Measurements from ENCODE around the gene ELOF1. TPM values are rescaled to one million over a fixed set of nuclear protein-coding genes. Genes with fewer than 3 reads are reported as not detected.
"Not testable (repeated sequence)": the region's sequence is repeated elsewhere in the genome, so short reads cannot be mapped to it uniquely, and the experiment has no call there.

Gene ELOF1
- total RNA-seq, 1 experiment from 2014 or later = 44.7 TPM

DNA sequence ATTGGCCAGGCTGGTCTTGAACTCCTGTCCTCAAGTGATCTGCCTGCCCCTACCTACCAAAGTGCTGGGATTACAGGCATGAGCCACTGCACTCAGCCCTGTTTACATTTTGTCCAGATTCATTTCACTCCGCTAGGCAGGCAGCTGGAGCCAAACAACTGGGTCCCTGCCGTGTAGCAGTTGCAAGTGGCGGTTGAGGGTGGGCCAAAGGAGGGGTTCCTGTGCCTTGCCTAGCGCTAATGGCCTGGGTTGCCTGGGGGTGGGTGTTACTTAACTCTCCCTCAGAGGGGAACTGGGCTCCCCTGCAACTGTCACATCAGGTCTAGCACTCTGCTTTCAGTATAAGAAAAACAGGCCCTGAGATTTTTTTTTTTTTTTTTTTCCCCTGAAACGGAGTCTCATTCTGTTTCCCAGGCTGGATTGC, 11.0 kb upstream of the ELOF1 start:
- no peak for DNase-seq (ENCODE audit: low read depth)

DNA sequence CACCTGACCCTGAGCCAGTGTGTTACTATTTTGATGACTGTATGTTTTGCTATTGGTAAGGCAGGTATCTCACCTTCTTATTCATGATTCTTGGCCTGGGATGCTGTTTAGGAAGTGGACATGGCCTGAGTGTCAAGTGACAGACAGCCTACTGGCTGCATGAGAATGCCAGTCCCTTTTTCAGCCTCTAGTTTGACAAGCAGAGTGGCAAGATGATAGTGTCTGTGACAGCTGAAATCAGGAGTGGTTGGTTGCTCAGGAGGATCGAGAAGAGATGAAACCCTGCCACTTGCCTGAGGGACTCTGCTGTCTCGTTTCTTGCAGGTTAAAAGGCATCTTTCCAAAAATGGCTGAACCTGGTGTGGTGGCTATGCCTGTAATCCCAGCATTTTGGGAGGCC, 7.1 kb upstream of the ELOF1 start:
- DNase-seq (ENCODE audit: low read depth) = no peak

DNA sequence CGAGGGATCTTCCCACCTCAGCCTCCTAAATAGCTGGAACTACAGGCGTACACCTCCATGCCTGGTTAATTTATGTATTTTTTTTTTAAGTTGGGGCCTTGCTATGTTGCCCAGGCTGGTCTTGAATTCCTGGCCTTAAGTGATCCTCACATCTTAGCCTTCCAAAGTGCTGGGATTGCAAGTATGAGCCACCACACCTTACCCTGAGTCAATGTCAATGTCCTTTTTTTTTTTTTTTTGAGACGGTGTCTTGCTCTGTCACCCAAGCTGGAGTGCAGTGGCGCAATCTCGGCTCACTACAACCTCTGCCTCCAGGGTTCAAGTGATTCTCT, 6.6 kb upstream of the ELOF1 start:
- DNase-seq (ENCODE audit: low read depth) = not testable (repeated sequence)

DNA sequence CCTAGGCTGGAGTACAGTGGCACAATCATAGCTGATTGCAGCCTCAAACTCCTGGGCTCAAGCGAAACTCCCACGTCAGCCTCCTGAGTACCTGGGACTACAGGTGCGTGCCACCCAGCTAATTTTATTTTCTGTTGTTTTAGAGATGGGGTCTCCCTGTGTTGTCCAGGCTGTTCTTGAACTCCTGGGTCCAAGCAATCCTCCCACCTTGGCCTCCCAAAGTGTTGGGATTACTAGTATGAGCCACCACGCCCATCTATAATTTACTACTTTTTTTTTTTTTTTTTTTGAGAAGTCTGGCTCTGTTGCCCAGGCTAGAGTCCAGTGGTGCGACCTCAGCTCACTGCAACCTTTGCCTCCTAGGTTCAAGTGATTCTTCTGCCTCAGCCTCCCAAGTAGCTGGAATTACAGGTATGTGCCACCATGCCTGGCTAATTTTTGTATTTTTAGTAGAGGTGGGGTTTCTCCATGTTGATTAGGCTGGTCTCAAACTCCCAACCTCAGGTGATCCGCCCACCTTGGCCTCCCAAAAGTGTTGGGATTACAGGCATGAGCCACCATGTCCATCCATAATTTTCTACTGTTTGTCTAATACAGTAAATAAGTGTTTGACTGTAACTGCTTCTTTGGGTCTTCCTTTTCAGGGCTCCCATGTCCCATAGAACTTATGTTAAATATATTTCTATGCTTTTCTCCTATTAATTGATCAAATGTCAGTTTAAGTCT, 5.2 kb upstream of the ELOF1 start:
- DNase-seq (ENCODE audit: low read depth) = not testable (repeated sequence)

DNA sequence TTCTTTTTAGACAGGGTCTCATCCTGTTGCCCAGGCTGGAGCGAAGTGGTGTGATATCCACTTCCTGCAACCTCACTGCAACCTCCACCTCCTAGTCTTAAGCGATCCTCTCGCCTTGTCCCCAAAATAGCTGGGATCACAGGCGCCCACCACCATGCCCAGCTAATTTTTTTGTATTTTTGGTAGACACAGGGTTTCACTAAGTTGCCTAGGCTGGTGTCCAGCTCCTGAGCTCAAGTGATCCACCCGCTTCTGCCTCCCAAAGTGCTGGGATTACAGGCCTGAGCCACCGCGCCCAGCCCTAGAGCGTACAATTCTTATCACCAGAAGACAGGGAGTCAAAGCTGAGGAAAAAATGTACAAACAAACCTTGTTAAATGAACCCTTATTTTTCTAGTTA, 4.5 kb upstream of the ELOF1 start:
- DNase-seq (ENCODE audit: low read depth) = no peak

DNA sequence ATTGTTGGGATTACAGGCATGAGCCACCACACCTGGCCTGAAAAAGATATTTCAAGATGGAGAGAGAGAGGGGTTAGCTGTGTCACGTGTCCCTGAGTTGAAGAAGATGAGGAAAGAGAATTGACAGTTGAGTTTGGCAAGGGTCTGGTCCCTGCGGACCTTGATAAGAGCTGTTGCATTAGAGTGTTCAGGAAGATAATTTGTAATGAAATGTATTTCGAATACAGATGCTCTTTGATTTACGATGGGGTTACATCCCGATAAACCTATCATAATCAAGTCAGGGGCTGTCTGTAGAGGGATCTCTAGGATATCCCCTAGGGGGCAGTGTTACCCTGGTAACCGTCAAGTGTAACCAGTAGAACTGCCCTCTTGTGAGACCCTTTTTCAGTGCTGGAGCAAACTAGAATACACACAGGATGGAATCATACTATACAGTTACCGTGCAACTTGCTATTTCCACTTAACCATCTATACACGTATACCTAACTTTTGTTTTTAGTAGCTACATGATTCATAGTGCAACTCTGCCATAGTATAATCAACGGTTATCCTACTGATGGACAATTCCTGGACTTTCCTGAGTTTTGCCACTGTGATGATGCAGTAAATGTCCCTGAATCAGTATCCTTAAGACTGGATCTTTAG, 1.5 kb upstream of the ELOF1 start:
- peak; percentile 74 for DNase-seq (ENCODE audit: low read depth)

DNA sequence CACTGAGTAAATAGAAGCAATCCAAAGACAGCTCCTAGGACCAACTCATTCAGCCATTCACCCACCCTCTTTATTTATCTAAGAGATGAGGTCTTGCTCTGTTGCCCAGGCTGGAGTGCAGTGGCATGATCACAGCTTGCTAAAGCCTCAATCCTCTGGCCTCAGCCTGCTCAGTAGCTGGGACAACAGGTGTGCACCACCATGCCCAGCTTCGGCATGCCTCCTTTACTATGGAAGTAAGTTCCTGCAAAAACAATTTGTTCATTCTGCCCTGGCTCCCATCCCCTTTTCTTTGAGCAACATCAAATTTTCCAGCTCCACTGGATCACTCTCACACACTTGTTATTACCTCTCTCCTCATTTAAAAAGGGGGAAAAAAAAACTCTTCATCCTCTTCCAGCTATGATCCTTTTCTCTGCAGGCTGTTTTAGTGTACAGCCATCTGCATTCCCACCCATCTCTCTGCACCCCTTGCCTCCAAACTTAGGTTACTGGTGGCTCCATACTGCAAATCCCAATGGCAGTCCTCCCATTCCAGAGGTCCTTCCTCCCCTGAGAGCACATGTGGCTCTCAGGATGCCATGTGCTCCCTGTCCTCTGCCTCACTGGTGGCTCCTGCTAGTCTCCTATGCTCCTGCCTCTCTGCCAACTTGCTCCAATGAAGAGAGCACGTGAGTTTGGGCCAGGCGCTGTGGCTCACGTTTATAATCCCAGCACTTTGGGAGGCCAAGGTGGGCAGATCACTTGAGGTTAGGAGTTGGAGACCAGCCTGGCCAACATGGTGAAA, 2.2 kb downstream of the ELOF1 start:
- DNase-seq (ENCODE audit: low read depth) = no peak

DNA sequence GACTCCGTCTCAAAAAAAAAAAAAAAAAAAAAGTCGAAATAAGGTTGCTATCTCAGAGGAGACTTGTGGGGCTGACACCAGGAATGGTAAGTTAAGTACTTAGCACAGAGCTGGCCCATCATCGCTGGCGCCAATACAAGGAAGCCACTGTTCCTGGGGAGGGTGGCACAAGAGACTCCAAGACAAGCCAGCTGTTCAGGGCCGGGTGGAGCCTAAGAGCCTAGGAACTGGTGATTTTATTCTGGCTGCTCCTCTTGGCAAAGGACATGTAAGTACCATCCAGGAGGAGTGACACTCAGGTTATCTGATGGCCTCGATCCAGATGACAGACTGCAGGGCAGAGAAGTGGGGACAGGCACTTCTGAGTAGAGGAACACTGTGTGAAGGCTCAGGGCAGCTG, 3.8 kb downstream of the ELOF1 start:
- DNase-seq (ENCODE audit: low read depth) = no peak

DNA sequence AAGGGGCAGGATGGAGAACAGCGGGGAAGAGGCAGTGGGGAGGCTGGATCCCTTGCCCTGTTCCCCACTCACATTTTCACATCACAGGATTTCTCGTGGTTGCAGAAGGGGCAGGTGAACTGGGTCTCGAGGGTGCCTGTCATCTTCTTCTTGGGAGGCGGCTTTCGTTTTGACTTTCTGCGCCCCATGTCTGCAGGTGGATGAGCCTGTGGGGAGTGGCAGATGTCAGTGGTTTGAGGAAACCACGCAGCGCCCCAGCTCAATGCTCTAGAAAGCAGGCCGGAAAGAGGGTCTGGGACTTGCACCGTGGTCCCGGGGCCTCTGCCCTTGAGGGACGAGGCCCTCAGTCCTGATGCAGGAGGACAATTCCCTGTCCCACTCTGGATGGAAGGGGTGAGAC, 4.9 kb downstream of the ELOF1 start:
- no peak for DNase-seq (ENCODE audit: low read depth)

DNA sequence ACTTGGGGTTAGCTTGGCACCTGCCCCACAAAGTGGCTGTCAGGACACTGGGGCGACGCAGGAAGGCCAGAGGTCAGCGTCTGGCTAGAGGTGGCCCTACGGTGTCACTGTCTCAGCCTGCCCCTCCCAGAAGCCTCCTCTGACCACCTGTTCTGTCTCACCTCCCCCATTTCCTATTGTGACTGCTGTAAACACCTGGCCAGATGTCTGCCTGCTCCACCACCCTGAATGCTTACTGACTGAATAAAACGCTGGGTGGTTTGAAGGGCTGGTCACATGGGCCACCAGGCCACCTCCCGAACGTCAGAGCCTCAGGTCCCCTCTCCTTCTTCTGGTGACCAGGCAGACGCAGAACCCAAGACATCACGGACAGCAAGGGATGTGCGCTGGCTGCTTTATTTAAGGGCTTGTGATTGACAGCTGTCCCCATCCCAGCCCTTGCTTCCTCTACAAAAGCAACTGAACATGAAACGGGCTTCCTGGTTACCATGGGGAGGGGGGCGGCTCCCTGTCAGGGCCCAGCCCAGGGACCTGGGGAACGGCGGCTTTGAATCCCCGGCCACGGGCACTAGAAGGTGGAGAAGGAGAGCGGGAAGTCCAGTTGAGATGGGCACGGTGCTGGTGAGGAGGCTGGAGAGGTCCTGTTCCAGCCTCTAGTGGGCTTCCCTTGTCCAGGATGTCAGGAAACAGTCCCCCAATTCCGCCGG, 6.2 kb downstream of the ELOF1 start:
- no peak for DNase-seq (ENCODE audit: low read depth)

DNA sequence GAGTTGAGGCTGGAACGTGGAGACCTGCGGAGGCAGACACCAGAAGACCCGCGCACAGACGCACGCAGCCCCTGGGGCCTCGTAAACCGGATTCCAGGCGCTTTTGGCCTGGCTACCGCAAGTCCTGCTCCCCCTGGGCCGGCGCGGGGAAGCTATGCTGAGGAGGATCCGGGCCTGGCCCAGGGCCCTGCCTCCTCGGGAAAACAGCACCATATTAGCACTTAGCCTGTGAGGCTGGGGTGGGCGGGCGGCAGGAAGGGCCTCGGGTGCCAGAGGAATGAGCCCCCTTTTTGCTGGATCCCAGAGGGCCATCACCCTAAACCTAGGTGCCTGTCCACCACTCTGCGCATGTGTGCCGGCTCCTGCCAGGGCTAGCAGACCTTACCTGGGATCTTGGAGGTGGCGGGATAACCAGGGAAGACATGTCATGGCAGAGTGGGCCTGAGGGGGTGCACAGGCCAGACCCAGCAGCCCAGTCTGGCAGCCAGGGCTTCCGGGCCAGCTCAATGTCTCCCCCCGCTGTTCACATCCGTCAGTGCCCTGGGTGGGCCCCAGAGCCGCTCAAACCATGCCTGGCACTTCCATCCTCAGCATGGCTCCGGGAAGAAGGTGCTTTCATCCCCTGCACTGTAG, 7.3 kb downstream of the ELOF1 start:
- no peak for DNase-seq (ENCODE audit: low read depth)

DNA sequence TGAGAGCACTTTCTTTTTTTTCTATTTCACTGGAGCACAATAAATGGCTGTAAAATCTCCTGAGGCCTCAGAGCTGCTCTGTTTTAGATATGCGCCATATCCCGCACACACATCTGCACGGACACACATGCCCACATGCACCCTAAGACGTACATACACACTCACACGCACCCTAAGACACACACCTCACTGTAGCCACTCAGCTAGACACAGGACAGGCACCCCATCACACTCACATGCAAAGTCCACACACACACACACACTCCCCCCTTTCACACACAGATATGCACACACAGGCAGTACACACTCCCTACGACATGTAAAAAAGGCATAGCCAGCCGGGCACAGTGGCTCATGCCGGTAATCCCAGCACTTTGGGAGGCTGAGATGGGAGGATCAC, 8.8 kb downstream of the ELOF1 start:
- no peak for DNase-seq (ENCODE audit: low read depth)

DNA sequence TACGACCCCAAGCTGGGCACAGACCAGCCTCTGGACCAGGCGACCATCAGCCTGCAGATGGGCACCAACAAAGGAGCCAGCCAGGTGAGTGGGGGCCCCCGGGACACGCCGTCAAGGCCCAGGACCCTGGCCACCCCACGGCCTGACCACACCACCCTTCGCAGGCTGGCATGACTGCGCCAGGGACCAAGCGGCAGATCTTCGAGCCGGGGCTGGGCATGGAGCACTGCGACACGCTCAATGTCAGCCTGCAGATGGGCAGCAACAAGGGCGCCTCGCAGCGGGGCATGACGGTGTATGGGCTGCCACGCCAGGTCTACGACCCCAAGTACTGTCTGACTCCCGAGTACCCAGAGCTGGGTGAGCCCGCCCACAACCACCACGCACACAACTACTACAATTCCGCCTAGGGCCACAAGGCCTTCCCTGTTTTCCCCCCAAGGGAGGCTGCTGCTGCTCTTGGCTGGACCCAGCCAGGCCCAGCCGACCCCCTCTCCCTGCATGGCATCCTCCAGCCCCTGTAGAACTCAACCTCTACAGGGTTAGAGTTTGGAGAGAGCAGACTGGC, 9.6 kb downstream of the ELOF1 start:
- DNase-seq (ENCODE audit: low read depth) = no peak

DNA sequence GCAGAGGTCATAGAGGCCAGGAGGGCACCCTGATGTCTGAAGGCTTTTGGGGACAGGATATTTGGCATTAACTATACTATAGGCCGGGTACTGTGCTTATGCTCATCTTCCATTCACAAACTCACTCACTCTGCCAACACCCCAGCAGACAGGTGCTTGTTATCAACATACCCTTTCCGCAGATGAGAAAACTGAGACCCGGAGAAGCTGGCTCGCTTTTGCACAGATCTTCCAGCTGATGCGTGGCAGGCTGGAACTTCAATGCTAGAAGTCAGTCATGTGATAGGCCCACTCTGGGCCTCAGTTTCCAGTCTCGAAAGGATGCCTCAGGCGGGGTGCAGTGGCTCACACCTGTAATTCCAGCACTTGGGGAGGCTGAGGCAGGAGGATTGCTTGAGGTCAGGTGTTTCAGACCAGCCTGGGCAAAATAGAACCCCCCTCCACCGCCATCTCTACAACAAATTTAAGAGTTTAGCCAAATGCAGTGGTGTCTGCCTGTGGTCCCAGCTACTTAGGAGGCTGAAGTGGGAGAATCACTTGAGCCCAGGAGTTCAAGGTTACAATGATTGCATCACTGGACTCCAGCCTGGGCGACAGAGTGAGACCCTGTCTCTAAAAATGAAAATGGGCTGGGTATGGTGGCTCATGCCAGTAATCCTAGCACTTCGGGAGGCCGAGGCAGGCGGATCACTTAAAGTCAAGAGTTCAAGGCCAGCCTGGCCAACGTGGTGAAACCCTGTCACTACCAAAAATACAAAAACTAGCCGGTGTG, 10.9 kb downstream of the ELOF1 start:
- DNase-seq (ENCODE audit: low read depth) = no peak

DNA sequence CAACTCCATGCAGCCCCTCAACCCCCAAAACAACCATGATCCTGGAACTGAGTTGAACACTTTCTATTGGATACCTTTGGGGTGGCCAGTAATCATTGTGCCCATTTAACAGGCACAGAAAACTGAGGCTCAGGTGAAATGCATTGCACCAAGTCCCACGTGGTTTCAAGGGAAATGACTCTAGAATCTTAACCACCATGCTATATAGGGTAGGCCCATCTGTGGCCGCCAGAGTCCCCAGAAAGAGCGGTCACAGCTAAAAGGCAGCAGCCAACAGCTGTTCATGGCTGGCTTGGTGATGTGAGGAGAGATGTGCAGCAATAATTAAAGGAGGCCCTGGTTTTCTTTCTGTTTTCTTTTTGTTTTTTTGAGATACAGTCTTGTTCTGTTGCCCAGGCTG, 17.8 kb downstream of the ELOF1 start:
- no peak for DNase-seq (ENCODE audit: low read depth)

DNA sequence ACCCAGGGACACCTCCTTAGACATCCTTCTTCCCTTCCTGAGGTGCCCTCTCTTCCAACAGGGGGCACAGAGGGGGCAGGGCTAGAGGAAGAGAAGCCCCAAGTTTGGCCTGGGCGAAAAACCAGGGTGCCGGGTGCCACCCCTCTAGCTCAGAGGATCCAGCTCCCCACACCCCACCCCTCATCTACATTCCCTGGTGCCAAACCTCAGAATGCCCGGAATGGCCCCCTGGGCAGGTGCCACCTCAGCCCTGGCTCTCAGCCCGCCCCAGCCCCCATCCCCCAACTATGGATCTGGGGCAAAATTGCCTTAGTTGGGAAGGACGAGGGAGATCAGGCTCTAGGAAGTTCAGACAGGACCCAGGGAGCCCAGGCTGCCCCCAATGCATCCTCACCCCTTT, 18.4 kb downstream of the ELOF1 start:
- DNase-seq (ENCODE audit: low read depth) = no peak

DNA sequence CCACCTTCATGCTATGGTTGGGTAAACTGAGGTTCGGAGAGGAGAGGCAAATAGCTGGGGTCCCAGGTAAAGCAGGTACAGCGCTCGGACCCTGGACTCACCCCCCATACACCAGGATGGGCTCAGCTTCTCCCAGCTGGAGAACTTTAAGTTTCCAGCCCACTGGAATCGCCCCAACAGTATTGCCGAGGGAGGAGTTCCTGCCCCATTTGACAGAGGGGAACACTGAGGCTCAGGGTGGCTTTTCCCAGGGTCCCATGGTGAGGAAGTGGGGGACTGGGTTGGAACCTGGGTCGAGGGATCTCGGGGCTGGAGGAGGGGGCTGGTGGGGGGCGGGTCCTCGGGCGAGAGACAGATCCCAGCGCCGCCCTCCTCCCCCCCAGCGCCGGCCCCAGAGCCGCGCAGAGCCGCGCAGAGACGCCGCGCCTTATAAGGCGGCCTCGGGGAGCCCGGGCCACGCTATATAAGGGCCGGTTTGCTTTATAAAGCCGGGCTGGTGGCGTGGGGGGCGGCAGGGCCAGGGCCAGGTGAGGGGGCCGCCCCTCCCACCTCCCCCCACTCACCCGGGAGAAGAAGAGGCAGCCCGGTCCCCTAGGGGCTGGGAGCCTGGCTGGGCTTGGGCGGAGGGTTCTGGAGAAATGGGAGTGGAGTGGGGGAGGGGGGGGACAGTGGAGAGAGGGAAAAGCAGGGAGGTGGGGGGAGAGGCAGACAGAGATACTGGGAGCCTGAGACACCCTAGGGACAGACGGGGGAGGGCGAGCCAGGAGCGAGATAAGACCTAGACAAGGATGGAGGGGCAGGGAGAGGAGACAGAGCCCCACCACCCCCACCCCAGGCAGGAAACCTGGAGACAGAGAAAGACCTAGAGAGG, 19.3 kb downstream of the ELOF1 start:
- no peak for DNase-seq (ENCODE audit: low read depth)

DNA sequence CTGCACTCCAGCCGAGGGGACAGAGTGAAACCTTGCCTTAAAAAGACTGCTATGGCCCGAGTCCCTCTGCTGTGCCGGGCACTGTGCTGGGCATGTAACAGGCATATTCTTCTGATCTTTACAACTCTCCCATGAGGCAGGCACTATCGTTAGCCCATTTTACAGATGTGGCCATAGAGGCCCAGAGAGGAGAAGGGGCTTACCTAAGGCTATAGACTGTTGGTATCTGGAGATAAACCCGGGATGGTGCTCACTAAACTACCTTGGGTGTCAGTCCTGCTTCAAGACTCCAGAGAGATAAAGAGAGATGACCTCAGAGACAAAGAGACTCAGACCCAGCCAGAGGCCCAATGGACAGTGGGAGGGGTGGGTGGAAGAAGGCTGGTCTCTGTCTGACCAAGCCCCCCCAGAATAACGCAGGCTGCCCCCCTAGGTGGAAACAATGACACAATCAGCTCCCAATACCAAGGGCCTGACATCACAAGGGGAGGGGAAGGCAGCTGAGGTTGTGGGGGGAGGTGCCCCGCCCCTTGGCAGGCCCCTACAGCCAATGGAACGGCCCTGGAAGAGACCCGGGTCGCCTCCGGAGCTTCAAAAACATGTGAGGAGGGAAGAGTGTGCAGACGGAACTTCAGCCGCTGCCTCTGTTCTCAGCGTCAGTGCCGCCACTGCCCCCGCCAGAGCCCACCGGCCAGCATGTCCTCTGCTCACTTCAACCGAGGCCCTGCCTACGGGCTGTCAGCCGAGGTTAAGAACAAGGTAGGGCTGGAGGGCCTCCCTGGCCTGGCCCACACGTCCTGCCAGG, 20.6 kb downstream of the ELOF1 start, which contains the start of gene CNN1:
CNN1 (plus strand) TSS at position 620 of the 805 bp plus-strand sequence; CDS start at position 697, 77 bp downstream.
- DNase-seq (ENCODE audit: low read depth) = no peak
